Stimulated activated CD4-positive, alpha-beta T cell treated with anti-CD3 and anti-CD28 coated beads, Interleukin-1b, Interleukin-23, amount 100 ng/mL, for 24 hours (primary cell): ENCODE data around the gene SCLY.
"Not testable (repeated sequence)": the region's sequence is repeated elsewhere in the genome, so short reads cannot be mapped to it uniquely, and the experiment has no call there.

Experiments
- DNase-seq, 4 experiments: peaks; one replicate each; pipeline ENCODE4 v3.0.0-alpha.2; 2020; ENCODE audit warnings: low read depth in 4 of 4, low spot score in 1 of 4

SCLY gene

GRCh38 chr2:238107525-238108422 lies 47.0 kb downstream of the SCLY start:
- no peak for DNase-seq

GRCh38 chr2:238108423-238109183 lies 47.8 kb downstream of the SCLY start:
- no peak for DNase-seq

GRCh38 chr2:238113611-238114010 lies 52.8 kb downstream of the SCLY start:
- DNase-seq = no peak

- no peak for DNase-seq
Measured at GRCh38 chr2:238114331-238114841, 53.6 kb downstream of the SCLY start.

- no peak for DNase-seq
Measured at GRCh38 chr2:238114851-238115660, 54.3 kb downstream of the SCLY start.

- DNase-seq = not testable (repeated sequence)
Measured at GRCh38 chr2:238115709-238116108, 54.9 kb downstream of the SCLY start.

- DNase-seq = no peak
Measured at GRCh38 chr2:238116298-238117198, 55.7 kb downstream of the SCLY start.

GRCh38 chr2:238117199-238118154 lies 56.7 kb downstream of the SCLY start:
- no peak for DNase-seq

GRCh38 chr2:238119756-238120462 lies 59.1 kb downstream of the SCLY start:
- no peak for DNase-seq

GRCh38 chr2:238120463-238121298 lies 59.9 kb downstream of the SCLY start:
- DNase-seq = no peak

- DNase-seq = no peak
Measured at GRCh38 chr2:238121511-238122286, 60.9 kb downstream of the SCLY start.

GRCh38 chr2:238122287-238123217 lies 61.8 kb downstream of the SCLY start:
- DNase-seq = no peak

GRCh38 chr2:238123218-238123971 lies 62.6 kb downstream of the SCLY start:
- no peak for DNase-seq

GRCh38 chr2:238123991-238124470 lies 63.2 kb downstream of the SCLY start:
- DNase-seq = no peak
